Mucosa of gallbladder (tissue), 1 donor: ENCODE data around the gene TMEM143. TPM values are rescaled to one million over a fixed set of nuclear protein-coding genes. Genes with fewer than 3 reads are reported as not detected.
"Not testable (repeated sequence)": the region's sequence is repeated elsewhere in the genome, so short reads cannot be mapped to it uniquely, and the experiment has no call there.

Source experiments
- DNase-seq: peaks from one replicate; pipeline ENCODE4 v3.0.0-alpha.2; 2020; ENCODE audit warnings: low spot score
- total RNA-seq: library from RNA; stranded (reverse); gene quantifications from one replicate; pipeline ENCODE4 v1.2.1, GENCODE V29; 2021
- donor health status: DM: no; HTN: no; CAD: no.

TMEM143 gene
- total RNA-seq, 1 donor from 2014 or later = 18.0 TPM

- peak; percentile 70 for DNase-seq
These were observed 27.6 kb upstream of the TMEM143 start, which contains the start of gene KDELR1 for GRCh38 chr19:48391100-48392005. TSS of gene KDELR1 (minus strand) at chr19:48391551. CDS start at chr19:48391358, 193 bp downstream.

DNA sequence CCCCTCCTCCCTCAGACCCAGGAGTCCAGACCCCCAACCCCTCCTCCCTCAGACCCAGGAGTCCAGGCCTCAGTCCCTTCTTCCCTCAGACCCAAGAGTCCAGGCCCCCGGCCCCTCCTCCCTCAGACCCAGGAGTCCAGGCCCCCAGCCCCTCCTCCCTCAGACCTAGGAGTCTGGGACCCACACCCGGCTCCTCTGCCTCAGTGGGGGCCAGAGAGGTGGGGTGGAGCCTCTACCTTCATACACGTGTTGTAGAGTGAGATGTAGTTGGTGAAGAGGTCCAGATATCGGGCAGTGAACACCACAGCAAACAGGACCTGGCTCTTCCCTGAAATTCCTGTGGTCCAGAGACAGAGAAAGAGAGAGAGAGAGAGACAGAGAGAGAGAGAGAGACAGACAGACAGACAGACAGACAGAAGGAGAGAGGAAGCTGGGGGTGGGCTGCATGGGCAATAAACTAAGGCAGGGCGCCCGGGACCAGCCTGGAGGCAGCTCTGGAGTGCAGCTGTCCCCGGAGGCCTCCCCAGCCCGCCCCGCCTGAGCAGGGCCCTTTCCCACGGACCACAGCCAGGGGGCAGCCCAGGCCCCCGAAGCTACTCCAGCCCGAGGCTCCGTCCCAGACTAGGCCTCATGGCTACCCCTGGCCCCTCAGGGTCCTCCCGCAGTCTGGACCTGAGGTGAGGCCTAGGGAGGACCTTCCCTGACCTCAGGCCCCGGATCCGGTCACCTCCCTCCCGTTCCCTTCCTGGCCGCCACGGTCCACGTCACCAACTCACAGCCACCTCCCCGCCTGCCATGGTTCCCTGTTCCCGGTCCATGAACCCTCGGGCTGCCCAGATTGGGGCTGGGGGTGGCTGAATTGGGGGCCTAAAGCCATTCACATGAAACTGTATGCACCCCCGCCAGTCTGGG is 26.7 kb upstream of the TMEM143 start:
- peak; percentile 53 for DNase-seq

- no peak for DNase-seq
These were observed 23.2 kb upstream of the TMEM143 start for GRCh38 chr19:48386981-48387380.

DNA sequence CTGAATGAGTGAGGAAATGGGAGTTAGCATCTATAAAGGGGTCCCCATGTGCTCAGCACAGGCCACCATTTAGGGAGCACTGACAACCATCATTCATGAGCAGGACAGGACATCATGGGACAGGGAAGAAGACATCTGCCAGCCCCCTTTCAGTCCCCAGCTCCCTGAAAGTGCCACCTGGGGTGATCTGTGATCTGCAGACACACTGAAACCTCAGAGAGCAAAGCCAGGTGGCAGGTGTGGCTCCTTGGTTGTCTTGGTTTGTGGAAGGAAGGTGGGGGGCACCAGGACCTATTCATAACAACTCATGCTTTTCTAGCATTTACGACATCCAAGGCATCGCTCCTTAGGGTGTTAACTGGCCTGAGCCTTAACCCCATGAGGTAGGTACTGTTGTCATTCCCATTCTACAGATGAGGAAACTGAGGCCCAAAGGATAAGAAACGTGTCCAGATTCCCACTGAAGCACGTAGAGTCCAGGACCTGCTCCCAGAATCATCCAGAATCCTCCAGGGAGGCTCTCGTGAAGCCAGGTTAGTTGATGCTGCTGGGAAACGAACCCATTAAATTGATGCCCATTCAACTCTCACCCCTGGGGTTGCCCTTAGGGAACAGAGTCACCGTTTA is 21.8 kb upstream of the TMEM143 start:
- no peak for DNase-seq

GRCh38 chr19:48382286-48382685 is 18.5 kb upstream of the TMEM143 start:
- DNase-seq = no peak

GRCh38 chr19:48381178-48381950 is 17.6 kb upstream of the TMEM143 start:
- no peak for DNase-seq

DNA sequence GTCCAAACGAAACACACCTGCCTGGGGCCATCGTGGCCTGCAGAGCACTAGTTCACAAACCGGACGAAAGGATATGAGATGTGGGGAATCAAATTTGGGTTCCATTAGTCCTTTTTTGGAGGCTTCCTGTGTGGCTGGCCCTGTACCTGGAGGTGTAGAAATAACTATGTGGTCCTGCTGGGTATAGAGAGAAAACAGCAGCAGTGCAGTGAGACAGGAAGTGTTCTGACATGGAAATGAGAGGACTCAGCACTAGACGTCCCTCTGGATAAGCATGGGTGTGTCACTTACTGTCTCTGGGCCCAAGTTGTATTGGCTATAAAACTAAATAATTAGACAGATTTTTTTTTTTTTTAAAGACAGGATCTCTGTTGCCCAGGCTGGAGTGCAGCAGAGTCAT is 15.3 kb upstream of the TMEM143 start:
- DNase-seq = no peak

GRCh38 chr19:48378194-48378570 is 14.4 kb upstream of the TMEM143 start:
- no peak for DNase-seq

- DNase-seq = no peak
These were observed 9.8 kb upstream of the TMEM143 start for GRCh38 chr19:48373567-48373966.

GRCh38 chr19:48372904-48373303 is 9.2 kb upstream of the TMEM143 start:
- DNase-seq = no peak

GRCh38 chr19:48371771-48372170 is 8.0 kb upstream of the TMEM143 start:
- DNase-seq = not testable (repeated sequence)

GRCh38 chr19:48371367-48371766 is 7.6 kb upstream of the TMEM143 start:
- DNase-seq = no peak

DNA sequence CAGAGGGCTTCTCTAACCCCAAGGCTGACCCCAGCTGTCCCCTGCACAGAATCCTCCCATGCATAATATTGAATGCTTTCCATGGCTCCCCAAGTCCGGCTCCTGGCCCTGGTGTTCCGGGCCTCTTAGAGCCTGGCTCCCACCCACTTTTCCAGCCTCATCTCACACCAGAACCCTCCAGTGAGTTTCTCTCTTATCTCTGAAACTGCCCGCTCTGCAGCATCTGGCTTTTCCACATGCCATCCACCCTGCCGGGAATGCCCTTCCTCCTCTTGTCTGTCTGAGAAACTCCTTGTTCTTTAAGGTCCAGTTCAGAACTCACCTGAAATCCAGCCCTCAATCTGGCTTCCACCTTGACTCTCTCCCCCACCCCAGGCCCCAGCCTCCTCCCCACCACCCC is 7.2 kb upstream of the TMEM143 start:
- no peak for DNase-seq

- DNase-seq = peak; percentile 68
These were observed 5.2 kb upstream of the TMEM143 start for GRCh38 chr19:48368936-48369335.

- peak; percentile 41 for DNase-seq
These were observed 4.1 kb upstream of the TMEM143 start for GRCh38 chr19:48367855-48368254.

GRCh38 chr19:48365602-48366001 is 1.9 kb upstream of the TMEM143 start:
- DNase-seq = no peak

DNA sequence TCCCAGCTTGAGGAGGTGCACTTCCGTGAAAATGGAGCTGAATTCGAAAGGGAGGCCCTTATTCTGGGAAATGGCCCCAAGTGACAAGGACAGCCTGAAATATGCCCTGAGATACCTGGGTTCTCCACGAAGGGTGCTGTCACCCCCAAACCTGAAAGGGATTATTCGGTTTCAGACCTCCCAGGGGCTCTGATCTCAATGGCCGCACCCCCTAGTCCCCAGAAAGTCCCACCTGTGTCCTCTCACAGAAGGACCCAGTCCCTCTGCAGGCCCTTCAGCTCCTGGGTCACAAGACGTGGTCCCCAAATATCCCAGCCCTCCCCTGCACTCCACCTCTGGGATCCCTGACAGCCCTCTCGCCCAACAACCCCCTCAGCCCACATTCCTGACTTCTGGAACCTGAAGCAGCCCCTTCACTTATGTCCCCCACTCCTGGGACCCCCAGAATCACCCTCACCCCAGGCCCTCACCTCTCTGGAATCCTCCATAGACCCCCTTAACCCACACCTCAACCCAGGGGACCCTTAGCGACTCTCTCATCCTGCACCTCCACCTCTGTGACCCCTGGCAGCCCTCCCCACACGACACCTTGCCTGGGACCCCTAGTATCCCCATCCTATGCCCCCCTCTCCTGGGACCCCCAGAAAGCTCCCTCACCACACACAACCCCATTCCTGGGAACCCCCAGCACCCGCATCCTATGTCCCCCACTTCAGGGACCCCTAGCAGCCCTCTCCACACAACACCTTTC is 1.0 kb upstream of the TMEM143 start:
- no peak for DNase-seq

- DNase-seq = no peak
These were observed 285 bp downstream of the TMEM143 start for GRCh38 chr19:48363500-48363809.

- peak; percentile 95 for DNase-seq
These were observed 832 bp downstream of the TMEM143 start for GRCh38 chr19:48362716-48363499.

DNA sequence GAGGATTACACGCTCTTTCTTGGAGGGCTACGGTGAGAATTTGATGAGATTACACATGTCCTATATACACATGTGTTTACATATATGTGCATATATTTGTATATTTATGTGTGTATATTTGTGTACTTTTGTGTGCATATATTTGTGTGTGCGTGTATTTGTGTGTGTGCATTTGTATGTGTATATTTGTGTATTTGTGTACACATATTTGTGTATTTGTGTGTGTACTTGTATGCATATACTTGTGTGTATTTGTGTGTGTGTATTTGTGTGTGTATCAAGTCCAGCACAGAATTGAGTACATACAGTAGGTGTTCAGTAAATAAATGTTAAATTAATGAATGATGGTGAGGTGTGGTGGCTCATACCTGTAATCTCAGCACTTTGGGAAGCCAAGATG is 1.8 kb downstream of the TMEM143 start:
- DNase-seq = no peak
